GM19463 (cell line): Measurements from ENCODE around the gene SAP25.

ENCODE experiments used
- ATAC-seq: cut with Tn5 transposase; IDR thresholded peaks from one replicate; pipeline ENCODE4 v1.9.1; 2021; ENCODE audit warnings: mild to moderate bottlenecking, moderate library complexity; ENCODE audit not compliant: unreplicated experiment

SAP25 gene

GRCh38 chr7:100573691-100574361, at the start of gene SAP25:
TSS of gene SAP25 (minus strand) at chr7:100573900. CDS start at chr7:100573742, 158 bp downstream.
- no peak for ATAC-seq

GRCh38 chr7:100621554-100621953, 47.9 kb upstream of the SAP25 start:
- no peak for ATAC-seq

GRCh38 chr7:100620804-100621203, 47.1 kb upstream of the SAP25 start:
- no peak for ATAC-seq

DNA sequence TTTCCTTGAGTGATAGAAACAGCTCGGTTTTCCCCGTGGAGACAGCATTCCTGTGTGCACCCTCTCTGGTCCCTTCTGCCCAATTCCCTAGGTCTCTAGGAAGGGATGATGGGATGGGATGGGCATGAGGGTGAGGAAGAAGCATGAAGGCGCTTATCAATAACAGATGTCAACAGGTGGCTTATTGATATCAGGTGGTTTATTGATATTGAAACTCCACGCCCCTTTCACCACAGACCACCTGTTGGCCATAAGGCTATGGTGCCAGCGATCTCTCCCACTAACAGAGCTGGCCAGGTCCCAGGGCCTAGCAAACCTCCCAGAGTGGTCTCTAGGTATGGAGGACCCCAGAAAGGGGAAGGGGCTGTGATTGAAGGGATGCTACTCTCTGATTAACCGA, 46.5 kb upstream of the SAP25 start:
- no peak for ATAC-seq

DNA sequence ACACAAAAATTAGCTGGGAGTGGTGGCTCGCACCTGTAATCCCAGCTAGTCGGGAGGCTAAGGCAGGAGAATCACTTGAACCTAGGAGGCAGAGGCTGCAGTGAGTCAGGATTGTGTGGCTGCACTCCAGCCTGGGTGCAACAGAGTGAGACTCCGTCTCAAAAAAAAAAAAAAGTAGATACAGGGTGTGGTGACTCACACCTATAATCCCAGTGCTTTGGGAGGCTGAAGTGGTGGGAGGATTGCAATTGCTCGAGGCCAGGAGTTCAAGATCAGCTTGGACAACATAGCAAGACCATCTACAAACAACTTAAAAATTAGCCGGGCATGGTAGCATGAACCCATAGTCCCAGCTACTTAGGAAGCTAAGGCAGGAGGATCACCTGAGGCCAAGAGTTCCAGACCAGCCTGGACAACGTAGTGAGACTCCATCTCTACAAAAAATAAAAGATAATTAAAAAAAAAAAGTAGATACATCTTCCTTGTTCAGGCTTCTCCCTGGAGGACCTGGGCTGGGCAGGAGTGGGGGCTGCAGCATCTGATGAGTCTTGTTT, 40.7 kb upstream of the SAP25 start:
- no peak for ATAC-seq

DNA sequence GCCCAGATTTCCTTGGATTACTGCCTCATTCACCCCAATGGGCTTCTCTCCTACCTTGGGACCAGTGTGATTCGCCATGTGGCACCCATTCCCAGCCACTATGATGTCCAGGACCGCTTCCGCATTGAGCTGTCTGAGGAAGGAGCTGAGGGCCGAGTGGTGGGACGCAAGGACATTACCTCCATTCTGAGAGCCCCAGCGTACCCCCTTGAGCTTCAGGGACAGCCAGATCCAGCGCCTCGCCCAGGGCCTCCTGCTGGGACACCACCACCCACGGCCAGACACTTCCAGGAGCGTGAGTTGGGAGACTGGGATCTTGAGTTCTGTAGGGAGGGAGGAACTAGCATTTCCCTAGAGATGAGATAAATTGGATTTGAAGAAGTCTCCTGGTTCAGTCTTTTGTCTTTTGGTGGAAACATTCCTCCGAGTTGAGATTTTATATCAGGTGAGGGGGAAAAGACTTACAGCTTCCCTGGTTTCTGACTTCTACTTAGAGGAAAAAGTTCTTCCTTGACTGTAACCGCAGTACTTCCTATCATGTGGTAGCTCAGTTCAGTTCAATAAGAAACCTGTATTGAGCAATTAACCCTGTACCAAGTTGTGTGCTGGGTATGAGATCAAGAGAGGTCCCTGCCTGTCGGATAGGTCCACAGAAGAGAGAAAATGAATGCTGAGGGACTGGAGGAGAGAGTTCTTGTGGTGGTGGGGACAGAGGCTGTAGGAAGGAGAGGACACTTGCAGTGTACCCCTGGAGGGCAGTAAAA, 39.9 kb upstream of the SAP25 start:
- ATAC-seq, result no peak

GRCh38 chr7:100612730-100613390, 39.2 kb upstream of the SAP25 start:
- no peak for ATAC-seq

- peak; percentile 92 for ATAC-seq
Observed at GRCh38 chr7:100611983-100612729, 38.5 kb upstream of the SAP25 start, which contains the start of gene MOSPD3. TSS of gene MOSPD3 (plus strand) at chr7:100612540. CDS start at chr7:100612792, 252 bp downstream.

DNA sequence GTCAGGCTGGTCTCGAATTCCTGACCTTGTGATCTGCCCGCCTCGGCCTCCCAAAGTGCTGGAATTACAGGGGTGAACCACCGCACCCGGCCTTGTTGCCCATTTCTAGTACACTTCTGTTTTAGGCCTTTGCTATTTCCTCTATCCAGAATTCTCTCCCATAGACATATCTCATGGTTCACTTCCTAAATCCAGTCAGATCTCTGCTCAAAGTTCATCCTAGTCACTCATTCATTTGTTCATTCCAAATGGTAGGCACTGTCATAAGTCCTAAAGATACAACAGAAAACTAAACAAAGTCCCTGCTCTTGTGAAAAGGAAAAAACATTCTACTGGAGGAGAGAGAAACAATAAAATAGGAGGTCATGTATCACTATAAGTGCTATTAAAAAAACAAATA, 36.3 kb upstream of the SAP25 start:
- ATAC-seq, result no peak

- no peak for ATAC-seq
Observed at GRCh38 chr7:100607111-100607510, 33.4 kb upstream of the SAP25 start.

DNA sequence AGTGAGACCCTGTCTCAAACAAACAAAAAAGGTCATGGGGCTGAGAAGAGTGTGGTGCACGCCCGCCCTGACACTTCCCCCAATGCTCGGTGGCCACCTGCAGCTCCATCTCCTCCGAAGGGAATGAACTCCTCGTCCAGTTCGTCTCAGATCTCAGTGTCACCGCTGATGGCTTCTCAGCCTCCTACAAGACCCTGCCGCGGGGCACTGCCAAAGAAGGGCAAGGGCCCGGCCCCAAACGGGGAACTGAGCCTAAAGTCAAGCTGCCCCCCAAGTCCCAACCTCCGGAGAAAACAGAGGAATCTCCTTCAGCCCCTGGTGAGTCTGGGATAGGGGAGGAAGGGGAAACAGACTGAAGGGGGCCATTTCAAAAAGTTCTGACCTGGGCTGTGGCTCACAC, 32.6 kb upstream of the SAP25 start:
- ATAC-seq, result no peak

- no peak for ATAC-seq
Observed at GRCh38 chr7:100604976-100605911, 31.5 kb upstream of the SAP25 start.

- ATAC-seq, result peak; percentile 75
Observed at GRCh38 chr7:100604028-100604975, 30.6 kb upstream of the SAP25 start.

DNA sequence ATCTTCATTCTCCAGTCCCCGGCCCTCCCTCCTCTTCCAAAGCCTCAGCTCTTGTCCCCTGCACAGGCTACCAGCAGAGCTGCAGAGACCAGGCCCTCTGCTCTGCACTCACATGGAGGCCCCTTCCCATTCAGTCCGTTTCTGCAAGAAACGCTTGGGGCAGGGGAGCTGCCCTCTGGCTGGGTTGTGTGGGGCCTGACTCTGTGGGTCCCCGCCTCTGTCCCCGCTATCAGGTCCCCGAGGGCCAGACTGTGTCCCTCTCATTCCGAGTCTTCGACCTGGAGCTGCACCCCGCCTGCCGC, 30.0 kb upstream of the SAP25 start:
- ATAC-seq, result no peak

GRCh38 chr7:100602889-100603725, 29.4 kb upstream of the SAP25 start:
- ATAC-seq, result no peak

DNA sequence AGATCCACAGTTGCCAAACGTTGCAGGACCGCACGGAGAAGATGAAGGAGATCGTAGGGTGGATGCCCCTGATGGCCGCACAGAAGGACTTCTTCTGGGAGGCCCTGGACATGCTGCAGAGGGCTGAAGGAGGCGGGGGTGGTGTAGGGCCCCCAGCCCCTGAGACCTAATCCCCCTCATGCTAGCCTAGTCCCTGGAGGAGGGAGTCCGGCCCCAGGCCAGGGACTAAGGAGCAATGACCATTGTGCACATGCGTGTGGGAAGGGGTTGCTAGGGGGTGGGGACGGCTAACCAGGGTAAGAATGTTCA, 27.0 kb upstream of the SAP25 start:
- no peak for ATAC-seq

DNA sequence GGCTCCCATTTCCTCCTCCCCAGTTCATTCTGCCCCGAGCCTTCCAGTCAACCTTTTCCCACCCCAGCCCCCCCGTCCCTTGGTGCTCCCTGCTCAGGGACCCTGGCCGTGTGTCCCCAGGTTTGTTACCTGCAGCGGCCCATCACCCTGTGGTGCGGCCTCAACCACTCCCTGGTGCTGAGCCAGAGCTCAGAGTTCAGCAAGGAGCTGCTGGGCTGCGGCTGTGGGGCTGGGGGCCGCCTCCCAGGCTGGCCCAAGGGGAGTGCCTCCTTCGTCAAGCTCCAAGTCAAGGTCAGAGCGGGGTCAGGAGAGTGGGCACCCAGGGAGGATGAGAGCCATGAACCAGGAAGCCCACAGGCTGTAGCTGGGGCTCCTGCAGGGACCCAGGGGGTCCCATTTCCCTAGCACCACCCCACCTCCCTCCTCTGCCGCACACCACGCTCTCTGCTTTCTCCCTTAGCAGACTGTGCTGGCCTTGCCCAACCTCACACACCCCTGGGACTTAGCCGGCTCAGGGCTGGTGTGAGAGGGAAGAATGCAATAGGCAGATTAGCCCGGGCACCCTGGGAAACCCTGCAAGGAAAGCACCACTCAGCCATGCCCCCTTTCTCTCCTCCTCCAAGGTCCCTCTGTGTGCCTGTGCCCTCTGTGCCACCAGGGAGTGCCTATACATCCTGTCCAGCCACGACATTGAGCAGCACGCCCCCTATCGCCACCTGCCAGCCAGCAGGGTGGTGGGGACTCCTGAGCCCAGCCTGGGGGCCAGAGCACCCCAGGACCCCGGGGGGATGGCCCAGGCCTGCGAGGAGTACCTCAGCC, 26.4 kb upstream of the SAP25 start:
- no peak for ATAC-seq
